HG02970 (cell line): Measurements from ENCODE around the gene LPAR2.
"Not testable (repeated sequence)": the region's sequence is repeated elsewhere in the genome, so short reads cannot be mapped to it uniquely, and the experiment has no call there.

Experiments used
- ATAC-seq: cut with Tn5 transposase; IDR thresholded peaks from one replicate; pipeline ENCODE4 v1.9.1; 2021; ENCODE audit warnings: mild to moderate bottlenecking, moderate library complexity, moderate number of reproducible peaks; ENCODE audit not compliant: unreplicated experiment, low FRiP score

Gene LPAR2

DNA sequence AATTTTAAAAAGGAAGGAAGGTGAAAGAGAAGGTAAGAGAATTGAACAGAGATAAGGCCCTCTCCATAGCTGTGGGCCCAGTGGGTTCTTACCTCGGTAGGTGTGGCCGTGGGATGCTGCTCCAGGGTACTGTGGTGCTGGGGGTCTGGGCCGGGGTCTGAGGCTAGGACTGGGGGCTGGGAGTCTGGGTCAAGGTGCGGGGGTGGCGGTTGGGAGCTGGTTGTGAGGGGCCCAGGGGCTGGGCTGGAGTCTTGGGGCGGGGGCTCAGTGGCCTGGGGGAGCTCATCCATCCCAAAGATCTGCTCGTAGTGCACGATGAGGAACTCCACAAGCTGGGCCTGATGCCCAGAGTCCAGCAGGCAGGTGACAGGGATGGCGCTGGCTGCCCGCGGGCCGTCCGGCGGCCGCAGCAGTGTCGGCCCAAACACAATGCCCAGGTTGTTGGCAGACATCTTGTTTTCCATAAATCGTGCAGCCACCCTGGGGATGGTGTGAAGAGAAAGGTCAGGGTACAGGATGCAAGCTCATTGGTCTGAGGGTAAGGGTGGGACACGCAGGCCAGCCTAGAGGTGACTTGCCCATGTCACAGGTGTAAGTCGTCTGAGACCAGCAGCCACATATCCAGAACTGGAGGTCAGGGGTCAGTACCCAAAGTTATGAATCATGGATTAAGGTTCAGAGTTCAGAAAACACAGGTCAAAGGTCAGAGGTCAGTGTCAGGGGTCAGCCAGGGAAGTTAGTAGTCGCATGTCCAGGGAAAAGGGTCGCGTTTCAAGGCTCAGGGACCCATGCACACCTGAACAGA, 5.9 kb upstream of the LPAR2 start:
- ATAC-seq = no peak

DNA sequence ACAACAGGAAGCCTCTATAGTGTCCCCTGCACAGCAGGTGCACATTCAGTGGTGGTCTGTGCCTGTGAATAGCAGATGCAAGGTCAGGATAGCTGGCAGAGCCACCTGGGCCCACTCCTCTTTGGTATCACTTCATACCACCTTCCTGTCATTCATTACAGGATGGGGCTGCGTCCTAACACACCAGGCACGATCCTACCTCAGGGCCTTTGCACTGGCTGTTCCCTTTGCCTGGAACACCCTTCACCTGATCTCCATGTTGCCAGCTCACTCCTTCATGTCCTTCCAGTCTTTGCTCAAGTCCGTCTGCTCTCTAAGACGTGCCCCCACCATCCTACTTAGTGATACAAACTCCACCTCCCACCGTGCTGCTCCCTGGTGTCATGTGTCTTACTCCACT, 4.6 kb upstream of the LPAR2 start:
- no peak for ATAC-seq

DNA sequence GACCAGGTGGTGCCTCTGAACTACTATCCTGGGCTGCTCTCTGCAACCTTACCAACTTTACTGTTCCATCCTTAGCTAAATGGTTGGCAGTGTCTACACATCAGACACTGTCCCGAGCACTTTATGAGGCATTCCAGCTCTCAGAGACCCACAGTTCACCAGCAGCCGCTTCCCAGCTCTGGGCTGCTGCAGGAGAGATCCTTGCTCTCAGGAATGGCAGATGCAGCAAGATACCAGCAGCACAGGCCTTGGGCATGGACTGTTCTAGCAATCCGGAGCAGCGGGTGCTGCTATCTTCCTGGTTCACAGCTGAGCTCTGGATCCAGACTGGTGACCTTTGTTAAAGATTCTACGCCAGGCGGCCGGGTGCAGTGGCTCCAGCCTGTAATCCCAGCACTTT, 3.3 kb upstream of the LPAR2 start:
- ATAC-seq = no peak

DNA sequence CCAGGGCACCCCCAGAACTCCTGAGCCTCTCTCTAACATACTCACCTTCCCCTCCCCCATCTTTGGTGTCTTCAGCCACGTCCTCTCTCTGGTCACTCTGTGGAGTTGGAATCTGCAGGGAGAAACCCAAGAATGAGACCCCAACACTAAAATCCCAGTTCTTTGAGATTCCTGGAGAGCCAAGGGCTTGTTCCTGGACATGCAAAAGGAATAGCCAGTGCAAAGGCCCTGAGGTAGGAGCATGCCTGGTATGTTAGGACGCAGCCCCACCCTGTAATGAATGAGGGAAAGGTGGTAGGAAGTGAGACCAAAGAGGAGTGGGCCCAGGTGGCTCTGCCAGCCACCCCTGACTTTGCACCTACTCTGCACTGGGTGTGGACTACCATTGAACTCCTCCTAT, 2.4 kb upstream of the LPAR2 start:
- ATAC-seq = no peak

DNA sequence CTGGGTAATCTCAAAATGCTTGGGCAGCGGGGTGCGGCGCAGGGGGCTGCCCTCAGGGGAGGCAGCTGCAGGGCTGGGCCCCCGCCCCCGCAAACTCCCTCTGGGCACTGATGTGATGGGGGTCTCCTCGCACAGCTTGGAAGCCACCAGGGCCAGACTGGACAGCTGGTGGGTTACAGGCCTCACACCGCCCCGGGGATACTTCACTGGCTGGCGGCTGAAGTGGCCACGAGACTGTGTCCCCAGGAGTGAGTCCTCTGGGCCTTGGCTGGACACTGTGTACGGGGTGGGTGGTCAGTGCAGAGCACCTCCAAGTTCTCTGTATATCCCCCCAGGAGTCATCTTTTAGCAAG, 2.0 kb upstream of the LPAR2 start:
- no peak for ATAC-seq

DNA sequence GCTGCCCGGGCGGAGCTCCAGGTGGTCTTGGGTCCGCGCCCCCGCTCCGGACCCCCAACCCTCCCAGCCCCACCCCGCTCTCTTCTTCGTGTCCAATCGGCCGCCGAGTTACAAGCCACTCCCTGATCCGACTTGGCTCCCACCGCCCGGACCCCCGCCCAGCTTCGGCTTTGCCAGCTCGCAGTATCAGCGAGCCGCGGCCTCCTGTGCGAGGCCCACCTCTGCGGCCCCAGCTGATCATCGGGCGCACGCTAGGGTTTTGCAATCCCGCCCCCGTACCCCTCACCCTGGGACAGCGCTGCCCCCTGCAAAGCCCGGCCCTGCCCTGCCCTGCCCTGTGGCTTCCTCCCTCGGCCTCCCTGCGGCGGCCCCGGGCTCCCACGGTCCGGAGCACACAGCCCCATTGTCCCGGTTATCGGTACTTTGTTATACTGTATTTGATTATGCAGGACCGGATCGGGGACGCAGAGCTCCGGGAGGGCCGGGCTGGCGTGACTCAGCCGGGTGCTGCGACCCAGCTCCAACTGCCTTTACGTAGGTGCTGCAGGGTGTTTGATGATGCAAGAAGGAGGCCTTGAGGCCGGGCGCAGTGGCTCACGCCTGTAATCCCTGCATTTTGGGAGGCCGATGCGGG, 598 bp upstream of the LPAR2 start:
- no peak for ATAC-seq

DNA sequence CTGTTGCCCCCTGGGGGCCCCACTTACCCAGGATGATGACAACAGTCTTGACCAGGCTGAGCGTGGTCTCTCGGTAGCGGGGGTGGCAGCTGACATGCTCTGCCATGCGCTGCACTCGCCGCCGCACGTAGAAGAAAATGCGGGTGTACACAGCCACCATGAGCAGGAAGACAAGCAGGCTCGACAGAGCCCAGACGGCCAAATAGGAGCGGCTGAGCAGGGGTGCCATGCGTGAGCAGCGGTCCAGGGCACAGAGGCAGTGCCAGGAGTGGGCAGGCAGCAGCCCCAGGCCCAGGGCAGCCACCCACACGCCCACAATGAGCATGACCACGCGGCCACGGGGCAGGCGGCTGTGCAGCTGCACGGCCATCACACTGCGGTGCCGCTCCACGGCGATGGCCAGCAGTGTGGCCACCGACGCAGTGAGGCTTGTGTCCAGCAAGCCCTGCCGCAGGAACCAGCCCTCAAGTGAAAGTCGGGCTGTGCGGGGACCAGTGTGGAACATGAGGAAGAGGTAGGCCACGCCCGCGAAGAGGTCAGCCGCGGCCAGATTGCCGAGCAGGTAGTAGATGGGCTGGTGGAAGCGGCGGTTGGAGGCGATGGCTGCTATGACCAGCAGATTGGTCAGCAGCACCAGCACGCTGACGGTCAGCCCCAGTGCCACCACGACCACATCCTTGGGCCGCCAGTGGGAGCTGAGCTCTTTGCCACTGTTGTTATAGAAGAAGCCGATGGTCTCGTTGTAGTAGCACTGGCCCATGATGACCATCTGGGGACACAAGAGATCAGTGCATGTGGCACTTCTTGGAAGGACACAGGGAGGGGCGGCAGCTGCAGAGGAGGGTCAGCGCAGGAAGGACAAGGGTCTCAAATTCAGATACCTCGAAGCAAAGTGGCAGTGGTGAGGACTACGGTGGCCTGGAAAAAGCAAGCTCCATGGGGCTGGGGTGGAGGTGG, 1.2 kb downstream of the LPAR2 start:
- no peak for ATAC-seq

DNA sequence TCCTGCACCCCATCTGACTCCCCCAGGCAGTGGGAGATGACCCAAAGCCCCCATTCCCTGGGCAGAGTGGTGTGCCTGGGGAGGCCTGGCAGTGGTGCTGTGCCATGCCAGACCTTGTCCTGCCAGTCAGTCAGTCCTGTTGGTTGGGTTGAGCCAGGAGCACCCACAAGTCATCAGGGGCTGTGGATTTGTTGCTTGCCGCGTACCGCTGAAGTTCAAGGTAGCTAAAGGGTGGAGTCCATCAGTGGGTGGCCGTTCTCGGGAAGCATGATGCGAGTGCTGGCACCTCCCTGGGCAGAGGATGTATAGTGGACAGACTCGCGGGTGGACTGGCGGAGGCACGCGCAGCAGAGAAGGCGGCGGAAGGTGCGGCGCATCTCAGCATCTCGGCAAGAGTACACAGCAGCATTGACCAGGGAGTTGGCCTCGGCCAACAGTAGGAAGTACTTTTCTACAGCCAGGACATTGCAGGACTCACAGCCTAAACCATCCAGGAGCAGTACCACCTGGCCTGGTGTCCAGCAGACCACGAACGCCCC, 3.9 kb downstream of the LPAR2 start:
- ATAC-seq = no peak

DNA sequence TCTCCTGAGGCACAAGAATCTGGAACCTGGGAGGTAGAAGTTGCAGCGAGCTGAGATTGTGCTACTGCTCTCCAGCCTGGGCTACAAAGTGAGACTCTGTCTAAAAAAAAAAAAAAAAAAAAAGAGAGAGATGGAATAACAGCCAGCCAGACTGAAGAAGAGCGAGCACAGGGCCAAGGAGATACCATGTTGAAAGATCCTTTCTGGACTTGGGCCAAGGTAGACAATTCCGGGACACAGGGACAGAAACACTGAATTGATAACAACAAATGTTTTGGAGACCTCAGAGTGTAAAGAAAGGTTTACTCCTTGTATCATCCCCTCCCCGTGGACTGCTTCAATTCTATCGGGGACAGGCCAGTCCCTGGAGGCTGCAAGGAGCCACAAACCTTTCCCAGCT, 4.6 kb downstream of the LPAR2 start:
- ATAC-seq = no peak

DNA sequence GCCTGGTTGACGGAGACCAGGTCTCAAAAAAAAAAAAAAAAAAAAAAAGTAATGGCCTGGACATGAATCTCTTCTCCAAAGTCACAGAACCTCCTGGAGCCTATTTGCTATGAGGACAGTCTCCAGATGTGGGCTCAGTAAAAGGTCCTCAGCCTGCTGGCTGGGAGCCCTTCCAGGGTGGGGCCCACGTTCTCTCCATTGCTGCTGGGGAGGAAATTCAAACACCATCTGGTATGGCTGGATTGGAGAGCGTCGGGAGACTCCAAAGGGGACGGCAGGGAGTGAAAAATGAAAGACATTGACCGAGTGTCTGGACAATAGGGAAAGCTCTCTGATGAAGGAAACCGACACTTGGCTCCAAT, 8.2 kb downstream of the LPAR2 start:
- ATAC-seq = no peak

DNA sequence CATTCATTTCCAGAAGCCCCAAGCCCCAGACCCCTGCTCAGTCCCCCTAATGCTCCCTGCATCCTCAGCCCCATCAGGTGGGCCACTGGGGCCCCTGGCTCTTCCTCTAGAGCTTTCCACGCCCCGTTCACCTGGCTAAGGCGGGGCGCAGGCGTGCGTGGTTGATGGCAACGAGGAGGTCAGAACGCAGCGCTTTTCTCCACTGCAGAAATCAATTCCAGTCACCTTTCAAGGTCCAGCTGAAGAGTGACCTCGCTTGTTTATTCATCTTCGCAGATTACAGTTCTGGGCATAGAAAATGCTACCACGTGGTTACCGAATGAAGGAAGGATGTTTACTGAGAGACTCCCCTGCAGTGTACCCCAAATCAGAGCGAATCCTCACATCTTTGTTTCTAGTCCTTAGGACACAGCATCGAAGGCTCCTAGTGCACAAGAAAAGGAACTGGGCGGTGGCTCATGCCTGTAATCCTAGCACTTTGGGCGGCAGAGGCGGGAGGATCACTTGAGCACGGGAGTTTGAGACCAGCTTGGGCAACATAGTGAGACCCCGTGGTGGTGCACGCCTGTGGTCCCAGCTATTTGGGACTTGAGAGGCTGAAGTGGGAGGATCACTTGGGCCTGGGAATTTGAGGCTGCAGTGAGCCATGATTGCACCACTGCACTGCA, 8.7 kb downstream of the LPAR2 start:
- no peak for ATAC-seq

DNA sequence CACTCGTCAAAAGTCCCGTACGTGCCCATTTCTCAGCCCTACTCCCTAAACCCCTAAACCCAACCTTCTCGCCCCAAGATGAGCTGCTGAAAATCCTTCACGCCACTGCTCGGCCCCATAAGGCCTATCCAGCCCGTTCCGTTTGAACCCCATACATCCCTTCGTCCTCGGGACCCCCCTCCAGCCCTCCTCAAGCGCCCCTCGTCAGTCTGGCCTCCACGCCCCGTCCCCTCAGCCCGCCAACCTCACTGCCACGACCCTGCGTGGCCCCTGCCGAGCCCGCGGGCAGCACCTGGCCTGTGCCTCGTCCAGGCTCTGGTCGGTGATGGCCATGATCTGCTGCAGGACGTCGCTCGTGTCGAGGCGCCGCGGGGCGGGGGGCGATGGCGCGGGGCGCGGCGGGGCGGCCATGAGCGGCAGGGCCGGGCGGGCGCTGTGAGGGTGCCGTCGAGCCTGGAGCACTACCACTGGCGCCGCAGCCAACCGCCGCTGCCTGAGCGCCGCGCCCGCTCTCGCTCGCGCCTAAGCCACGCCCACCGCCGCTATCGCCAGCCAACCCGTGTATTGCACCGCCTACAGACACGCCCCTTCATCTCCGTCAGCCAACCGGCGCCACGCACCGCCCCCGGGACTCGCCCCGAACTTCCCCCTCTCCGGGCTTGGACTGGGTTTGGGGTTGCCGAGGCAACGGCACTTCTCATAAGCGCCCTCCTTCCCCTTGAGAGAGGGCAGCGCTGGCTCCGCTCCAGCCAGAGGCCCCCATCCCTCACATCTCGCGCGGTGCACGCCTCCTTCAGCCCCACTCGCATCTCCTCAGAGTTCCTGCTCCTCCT, 9.6 kb downstream of the LPAR2 start, which contains the start of gene PBX4:
TSS of gene PBX4 (minus strand) at position 469 of the 833 bp plus-strand sequence. CDS start at position 411, 58 bp downstream.
- ATAC-seq = peak; percentile 85

DNA sequence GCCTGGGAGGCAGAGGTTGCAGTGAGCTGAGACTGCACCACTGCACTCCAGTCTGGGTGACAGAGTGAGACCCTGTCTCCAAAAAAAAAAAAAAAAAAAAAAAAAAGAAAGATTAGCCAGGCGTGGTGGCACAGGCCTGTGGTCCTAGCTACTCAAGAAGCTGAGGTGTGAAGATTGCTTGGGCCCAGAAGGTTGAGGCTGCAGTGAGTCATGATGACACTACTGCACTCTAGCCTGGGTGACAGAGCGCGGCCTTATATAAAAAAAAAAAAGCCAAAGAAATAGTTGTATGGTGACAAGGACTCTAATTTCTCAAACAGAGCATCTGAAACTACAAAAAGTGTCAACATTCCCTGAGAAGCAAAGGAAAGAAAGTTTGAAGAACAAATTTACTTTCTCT, 12.9 kb downstream of the LPAR2 start:
- ATAC-seq = no peak

DNA sequence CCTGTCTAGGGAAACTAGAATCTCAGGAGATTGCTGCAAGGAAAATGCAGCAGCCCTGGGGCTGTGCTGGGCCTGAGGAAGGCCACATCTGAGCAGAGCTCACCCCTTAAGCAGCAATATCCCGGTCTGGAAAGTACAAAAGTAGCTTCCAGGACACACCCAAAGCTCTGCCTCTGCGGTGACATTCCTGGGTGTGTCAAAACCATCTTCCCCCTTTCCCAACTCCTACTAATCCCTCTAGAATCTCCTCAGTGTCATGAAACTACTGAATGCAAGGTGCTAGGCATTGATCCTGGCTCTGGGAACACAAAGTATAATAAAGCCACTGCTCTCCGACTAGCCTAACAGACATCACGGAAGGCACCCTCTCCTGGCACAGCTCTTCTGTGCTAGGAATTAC, 14.5 kb downstream of the LPAR2 start:
- no peak for ATAC-seq

DNA sequence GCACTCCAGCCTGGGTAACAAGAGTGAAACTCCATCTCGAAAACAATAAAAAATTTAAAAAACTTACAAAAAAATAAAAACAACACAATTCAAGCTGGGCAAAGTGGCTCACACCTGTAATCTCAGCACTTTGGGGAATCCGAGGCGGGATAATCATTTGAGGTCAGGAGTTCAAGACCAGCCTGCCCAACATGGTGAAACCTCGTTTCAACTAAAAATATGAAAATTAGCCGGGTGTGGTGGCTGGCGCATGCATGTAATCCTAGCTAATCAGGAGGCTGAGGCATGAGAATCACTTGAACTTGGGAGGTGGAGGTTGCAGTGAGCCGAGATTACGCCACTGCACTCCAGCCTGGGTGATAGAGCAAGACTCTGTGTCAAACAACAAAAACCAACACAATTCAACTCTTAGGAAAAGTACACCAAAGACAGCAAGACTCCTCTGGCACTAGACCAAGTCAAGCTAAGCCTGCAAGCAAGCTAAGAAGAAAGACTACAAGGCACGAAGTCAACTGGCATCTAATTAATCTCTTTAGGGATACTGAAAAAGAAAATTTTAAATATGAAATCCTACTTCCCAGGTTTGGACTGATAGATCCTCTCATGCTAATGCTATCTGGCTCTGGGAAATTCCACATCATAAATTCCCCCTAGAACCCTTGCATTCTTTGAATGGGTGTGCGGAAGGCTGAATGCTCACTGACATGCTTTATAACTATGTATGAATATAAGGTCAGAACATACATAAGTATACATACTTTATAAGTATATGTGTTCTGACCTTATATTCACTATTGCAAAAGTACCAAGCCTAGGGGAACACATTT, 17.4 kb downstream of the LPAR2 start:
- no peak for ATAC-seq

DNA sequence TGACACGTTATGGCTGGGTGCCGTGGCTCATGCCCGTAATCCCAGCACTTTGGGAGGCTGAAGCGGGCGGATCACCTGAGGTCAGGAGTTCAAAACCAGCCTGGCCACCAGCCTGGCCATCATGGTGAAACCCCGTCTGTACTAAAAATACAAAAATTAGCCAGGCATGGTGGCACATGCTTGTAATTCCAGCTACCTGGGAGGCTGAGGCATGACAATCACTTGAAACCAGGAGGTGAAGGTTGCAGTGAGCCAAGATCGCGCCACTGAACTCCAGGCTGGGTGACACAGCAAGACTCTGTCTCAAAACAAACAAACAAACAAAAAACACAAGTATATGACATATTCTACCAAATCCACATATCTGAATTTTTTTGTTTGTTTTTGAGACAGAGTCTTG, 21.3 kb downstream of the LPAR2 start:
- ATAC-seq = not testable (repeated sequence)

DNA sequence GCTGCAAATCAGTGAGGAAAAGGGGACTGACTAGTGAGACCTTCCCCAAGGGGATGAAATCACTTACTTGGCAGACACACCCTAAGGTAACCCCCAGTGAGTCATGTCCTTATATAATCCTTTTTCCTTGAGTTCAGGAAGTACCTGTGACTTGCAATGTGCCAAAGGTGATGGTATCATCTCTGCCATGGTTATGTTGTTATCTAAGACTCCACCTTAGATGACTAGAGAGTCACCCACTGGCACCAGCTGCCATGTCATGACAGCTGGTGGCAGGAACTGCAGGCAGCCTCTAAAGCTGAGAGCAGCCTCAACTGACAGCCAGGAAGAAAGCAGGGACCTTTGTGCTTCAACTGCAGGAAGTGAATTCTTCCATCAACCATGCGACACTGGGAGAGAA, 22.0 kb downstream of the LPAR2 start:
- ATAC-seq = no peak

DNA sequence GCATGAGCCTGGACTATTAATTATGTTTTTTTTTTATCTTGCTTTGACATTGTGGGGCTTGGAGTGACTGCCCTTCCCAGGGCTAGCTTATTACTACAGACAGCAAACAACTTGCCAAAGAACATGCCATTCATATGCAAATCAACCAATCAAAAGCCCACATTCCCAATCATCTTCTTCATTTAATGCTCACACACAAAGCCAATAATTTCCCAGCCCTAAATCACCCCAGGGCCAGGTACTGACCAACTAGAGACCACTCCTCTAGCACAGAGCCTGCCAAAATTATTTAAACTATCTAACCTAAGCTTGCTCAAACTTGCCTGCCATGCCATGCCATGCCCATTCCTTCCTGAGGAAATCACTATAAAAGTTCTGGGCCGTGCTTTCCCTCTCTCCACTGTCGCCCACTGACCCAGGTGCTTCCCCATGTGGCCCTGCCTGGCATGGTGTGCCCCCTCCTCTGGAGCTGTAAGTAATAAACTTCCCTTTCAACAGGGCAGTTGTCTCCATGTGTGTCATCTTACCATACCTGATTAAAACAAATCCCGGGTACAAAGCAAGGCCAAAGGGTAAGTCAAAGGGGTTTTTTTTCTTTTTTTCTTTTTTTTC, 25.2 kb downstream of the LPAR2 start:
- ATAC-seq = no peak
